GM12878 (cell line): ENCODE measurements around the gene ANKRD34C. TPM values are rescaled to one million over a fixed set of nuclear protein-coding genes. Genes with fewer than 3 reads are reported as not detected.

Experiments used
- ATAC-seq: fragments of 200-7000 bp; cut with Tn5 transposase; 3 replicates; pipeline ENCODE4 v1.9.1; 2020; ENCODE audit warnings: mild to moderate bottlenecking, moderate library complexity
- BruUV-seq: library from RNA; stranded (reverse); fragments of 400-500 nt; replicated peaks from 2 replicates; lab custom pipeline; 2021; lab: Mats Ljungman, UMichigan
- CTCF ChIA-PET: fragments of 300-600 bp; sonication (Branson Sonifier 250); formaldehyde crosslinking; extraction: SDS; loops from one replicate; lab custom pipeline; 2021; ENCODE audit warnings: inconsistent platforms; lab: Yijun Ruan, JAX
- POLR2A ChIA-PET: fragments of 350-600 bp; formaldehyde crosslinking; extraction: SDS; loops from one replicate; lab custom pipeline; 2021; ENCODE audit warnings: inconsistent platforms; lab: Charles Lee
- RAD21 ChIA-PET: fragments of 300-600 bp; sonication (Branson Sonifier 250); formaldehyde crosslinking; loops from one replicate; lab custom pipeline; 2023; ENCODE audit warnings: antibody characterized with exemption; ENCODE audit not compliant: unreplicated experiment; lab: Charles Lee
- SMC1A ChIA-PET: fragments of 300-600 bp; sonication (Branson Sonifier 250); formaldehyde crosslinking; loops from one replicate; lab custom pipeline; 2023; ENCODE audit not compliant: unreplicated experiment, uncharacterized antibody; lab: Charles Lee
- DNase-seq: peaks from one replicate; pipeline ENCODE4 v3.0.0-alpha.2; 2011; ENCODE audit warnings: low read depth, low spot score
- FAIRE-seq: peaks from 3 replicates; lab custom pipeline; 2011; peaks lifted over from hg19 to GRCh38; lab: Jason Lieb, UNC
- H2AFZ ChIP-seq: 2 replicates; pipeline ENCODE4 v1.6.0; 2011; ENCODE audit warnings: low read depth, low read length, control low read depth; ENCODE audit not compliant: control insufficient read depth
- H3K27ac ChIP-seq: 2 replicates; pipeline ENCODE4 v1.5.1; 2011; ENCODE audit warnings: control low read depth; ENCODE audit not compliant: control insufficient read depth, insufficient read depth
- H3K27me3 ChIP-seq, 2 experiments: replicated peaks in 1 of 2; 2 replicates each; pipeline versions ENCODE4 v1.6.0 to v1.6.1; 2011; ENCODE audit warnings: low read length in 1 of 2; ENCODE audit not compliant: control insufficient read depth in 2 of 2, insufficient read depth in 2 of 2
- H3K36me3 ChIP-seq, 2 experiments: 2 replicates each; pipeline ENCODE4 v1.5.1; 2011; ENCODE audit warnings: low read length in 1 of 2; ENCODE audit not compliant: control insufficient read depth in 2 of 2, insufficient read depth in 2 of 2
- H3K4me1 ChIP-seq: 2 replicates; pipeline ENCODE4 v1.6.1; 2011; ENCODE audit warnings: mild to moderate bottlenecking, low read length, moderate library complexity, mixed read lengths; ENCODE audit not compliant: control insufficient read depth, insufficient read depth
- H3K4me2 ChIP-seq: 2 replicates; pipeline ENCODE4 v1.6.0; 2011; ENCODE audit warnings: control low read depth; ENCODE audit not compliant: control insufficient read depth, insufficient read depth
- H3K4me3 ChIP-seq: fragments of 200-600 bp; sonication (generic); 2 replicates; pipeline ENCODE4 v1.5.1; 2016
- H3K79me2 ChIP-seq: 2 replicates; pipeline ENCODE4 v1.6.0; 2011; ENCODE audit warnings: low read length; ENCODE audit not compliant: control insufficient read depth, insufficient read depth
- H3K9ac ChIP-seq: 2 replicates; pipeline ENCODE4 v1.8.0; 2011; ENCODE audit warnings: low read length, control low read depth, mixed read lengths; ENCODE audit not compliant: control insufficient read depth, insufficient read depth
- H3K9me3 ChIP-seq: replicated peaks from 3 replicates; pipeline ENCODE4 v1.5.1; 2011; ENCODE audit warnings: mild to moderate bottlenecking, low read length; ENCODE audit not compliant: control insufficient read depth, insufficient read depth
- H4K20me1 ChIP-seq: 2 replicates; pipeline ENCODE4 v1.6.0; 2011; ENCODE audit not compliant: control insufficient read depth, insufficient read depth
- ASH2L ChIP-seq: fragments of 300-600, 200-600 bp; sonication (generic); IDR thresholded peaks from 2 replicates; pipeline ENCODE4 v1.6.1; 2017; ENCODE audit warnings: low read depth, mild to moderate bottlenecking, borderline replicate concordance
- MTA3 ChIP-seq: IDR thresholded peaks from 2 replicates; pipeline ENCODE4 v1.6.1; 2012; ENCODE audit warnings: low read length, inconsistent platforms, borderline replicate concordance
- RAD21 ChIP-seq: IDR thresholded peaks from 2 replicates; pipeline ENCODE4 v1.6.1; 2011; ENCODE audit warnings: mild to moderate bottlenecking, low read depth, low read length, moderate library complexity; ENCODE audit not compliant: insufficient read depth
- RELA ChIP-seq: fragments of 450-650 bp; IDR thresholded peaks from 2 replicates; pipeline ENCODE4 v1.8.0; 2014; ENCODE audit warnings: borderline replicate concordance; ENCODE audit not compliant: partially characterized antibody
- SMAD5 ChIP-seq: IDR thresholded peaks from 2 replicates; pipeline ENCODE4 v1.6.1; 2016; ENCODE audit warnings: antibody characterized with exemption, low read depth
- SUPT20H ChIP-seq: IDR thresholded peaks from 2 replicates; pipeline ENCODE4 v1.6.1; 2011; ENCODE audit warnings: low read depth, mild to moderate bottlenecking, low read length, moderate library complexity, borderline replicate concordance; ENCODE audit not compliant: control insufficient read depth
- WGBS: methylation state at CpG from one replicate; pipeline ENCODE4 v1.1.6; 2016; ENCODE audit warnings: low lambda C conversion rate; ENCODE audit not compliant: insufficient replicate concordance, insufficient coverage; ENCODE audit errors: missing lambda C conversion rate; 5-methylcytosine and 5-hydroxymethylcytosine counted together
- in situ Hi-C: fragments of 300-500 bp; cut with MboI; formaldehyde crosslinking; loops from 9 replicates; pipeline ENCODE4 v1.14.3; 2018; ENCODE audit warnings: mixed read lengths
- intact Hi-C: fragments of 100-400 bp; cut with micrococcal nuclease; formaldehyde crosslinking; loops from one replicate; pipeline ENCODE4 v1.14.2; 2022; ENCODE audit not compliant: unreplicated experiment
- polyA plus RNA-seq, 11 experiments: library from polyadenylated mRNA; depleted of rRNA in 4 of 11; unstranded in 6 of 11; stranded (reverse) in 5 of 11; fragments of >200 nt; fragmentation: Nextera tagmentation in 4 of 11; fragmentation: Illumina TruSeq in 1 of 11; extraction: Ambion mirVana in 4 of 11; extraction: Trizol in 1 of 11; gene quantifications; 1 replicate in 1 of 11; 2 replicates in 10 of 11; pipeline versions ENCODE4 v1.2.1 to v1.2.3, GENCODE V29; 2011 to 2016; ENCODE audit warnings: inconsistent platforms in 2 of 11, missing spikeins in 2 of 11, low read depth in 1 of 11
- total RNA-seq, 4 experiments: library from RNA; depleted of rRNA in 3 of 4; stranded (reverse); fragments of >200 nt in 3 of 4; fragmentation: Illumina TruSeq in 1 of 4; extraction: Trizol in 1 of 4; gene quantifications; 2 replicates each; pipeline versions ENCODE4 v1.2.1 to v1.2.3, GENCODE V29; 2013 to 2021
- TF ChIP-seq, protein P1 (sequence below): fragments of 450-650 bp; IDR thresholded peaks from 2 replicates; pipeline ENCODE4 v1.6.1; 2016; ENCODE audit warnings: mild to moderate bottlenecking
- TF ChIP-seq, protein P2 (sequence below): IDR thresholded peaks from 2 replicates; pipeline ENCODE4 v1.6.1; 2012; ENCODE audit warnings: low read depth, low read length, improper control_type of control experiment
- TF ChIP-seq, protein P3 (sequence below): IDR thresholded peaks from 2 replicates; pipeline ENCODE4 v1.6.1; 2012; ENCODE audit warnings: improper control_type of control experiment, low read depth, low read length; ENCODE audit not compliant: insufficient replicate concordance

The ANKRD34C gene
- total and polyA plus RNA-seq, 10 of the 15 experiments (the other 5 are each of a cell fraction or from before 2014, with no cell fraction given) = 0.01 TPM; not detected in 9

DNA sequence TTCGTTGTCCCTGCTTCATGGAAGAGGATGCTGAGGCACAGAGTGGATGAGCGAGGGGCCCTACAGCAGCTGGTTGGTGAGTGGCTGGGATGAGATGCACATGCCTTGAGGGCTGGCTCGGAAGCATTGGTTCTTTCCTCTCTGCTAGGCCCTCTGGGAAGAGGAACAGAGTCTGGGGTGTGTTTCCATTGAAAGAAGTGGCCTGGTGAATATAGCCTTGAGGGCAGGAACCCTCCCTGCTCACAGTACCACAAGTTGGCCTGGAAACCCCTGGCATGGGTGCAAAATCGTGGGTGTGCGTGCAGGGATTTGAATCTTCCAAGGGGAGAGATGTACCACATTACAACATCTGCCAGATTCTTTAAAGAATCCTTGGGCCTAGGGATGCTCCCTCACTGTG, 37.6 kb upstream of the ANKRD34C start:
- FAIRE-seq (no peak), ATAC-seq (no peak), DNase-seq (no peak)
- H2AFZ ChIP-seq = no peak overlapping the region
- 28% methylated on average over 5 of the region's 5 CpGs for WGBS
- BruUV-seq = no TSS peak
- no peak overlapping the region for H3K9ac ChIP-seq
- H3K4me3 ChIP-seq = no peak overlapping the region
- no peaks in the 10 kb centered on the region for H3K27me3 ChIP-seq
- no peaks in the 10 kb centered on the region for H3K4me1 ChIP-seq
- SMC1A ChIA-PET = no interaction called here
- H3K9me3 ChIP-seq = no peaks in the 10 kb centered on the region
- intact Hi-C loops = no loop called here
- TF ChIP-seq, protein P1, sequence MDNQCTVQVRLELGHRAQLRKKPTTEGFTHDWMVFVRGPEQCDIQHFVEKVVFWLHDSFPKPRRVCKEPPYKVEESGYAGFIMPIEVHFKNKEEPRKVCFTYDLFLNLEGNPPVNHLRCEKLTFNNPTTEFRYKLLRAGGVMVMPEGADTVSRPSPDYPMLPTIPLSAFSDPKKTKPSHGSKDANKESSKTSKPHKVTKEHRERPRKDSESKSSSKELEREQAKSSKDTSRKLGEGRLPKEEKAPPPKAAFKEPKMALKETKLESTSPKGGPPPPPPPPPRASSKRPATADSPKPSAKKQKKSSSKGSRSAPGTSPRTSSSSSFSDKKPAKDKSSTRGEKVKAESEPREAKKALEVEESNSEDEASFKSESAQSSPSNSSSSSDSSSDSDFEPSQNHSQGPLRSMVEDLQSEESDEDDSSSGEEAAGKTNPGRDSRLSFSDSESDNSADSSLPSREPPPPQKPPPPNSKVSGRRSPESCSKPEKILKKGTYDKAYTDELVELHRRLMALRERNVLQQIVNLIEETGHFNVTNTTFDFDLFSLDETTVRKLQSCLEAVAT = no peak
- TF ChIP-seq, protein P2, sequence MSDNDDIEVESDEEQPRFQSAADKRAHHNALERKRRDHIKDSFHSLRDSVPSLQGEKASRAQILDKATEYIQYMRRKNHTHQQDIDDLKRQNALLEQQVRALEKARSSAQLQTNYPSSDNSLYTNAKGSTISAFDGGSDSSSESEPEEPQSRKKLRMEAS = no peak
- TF ChIP-seq, protein P3, sequence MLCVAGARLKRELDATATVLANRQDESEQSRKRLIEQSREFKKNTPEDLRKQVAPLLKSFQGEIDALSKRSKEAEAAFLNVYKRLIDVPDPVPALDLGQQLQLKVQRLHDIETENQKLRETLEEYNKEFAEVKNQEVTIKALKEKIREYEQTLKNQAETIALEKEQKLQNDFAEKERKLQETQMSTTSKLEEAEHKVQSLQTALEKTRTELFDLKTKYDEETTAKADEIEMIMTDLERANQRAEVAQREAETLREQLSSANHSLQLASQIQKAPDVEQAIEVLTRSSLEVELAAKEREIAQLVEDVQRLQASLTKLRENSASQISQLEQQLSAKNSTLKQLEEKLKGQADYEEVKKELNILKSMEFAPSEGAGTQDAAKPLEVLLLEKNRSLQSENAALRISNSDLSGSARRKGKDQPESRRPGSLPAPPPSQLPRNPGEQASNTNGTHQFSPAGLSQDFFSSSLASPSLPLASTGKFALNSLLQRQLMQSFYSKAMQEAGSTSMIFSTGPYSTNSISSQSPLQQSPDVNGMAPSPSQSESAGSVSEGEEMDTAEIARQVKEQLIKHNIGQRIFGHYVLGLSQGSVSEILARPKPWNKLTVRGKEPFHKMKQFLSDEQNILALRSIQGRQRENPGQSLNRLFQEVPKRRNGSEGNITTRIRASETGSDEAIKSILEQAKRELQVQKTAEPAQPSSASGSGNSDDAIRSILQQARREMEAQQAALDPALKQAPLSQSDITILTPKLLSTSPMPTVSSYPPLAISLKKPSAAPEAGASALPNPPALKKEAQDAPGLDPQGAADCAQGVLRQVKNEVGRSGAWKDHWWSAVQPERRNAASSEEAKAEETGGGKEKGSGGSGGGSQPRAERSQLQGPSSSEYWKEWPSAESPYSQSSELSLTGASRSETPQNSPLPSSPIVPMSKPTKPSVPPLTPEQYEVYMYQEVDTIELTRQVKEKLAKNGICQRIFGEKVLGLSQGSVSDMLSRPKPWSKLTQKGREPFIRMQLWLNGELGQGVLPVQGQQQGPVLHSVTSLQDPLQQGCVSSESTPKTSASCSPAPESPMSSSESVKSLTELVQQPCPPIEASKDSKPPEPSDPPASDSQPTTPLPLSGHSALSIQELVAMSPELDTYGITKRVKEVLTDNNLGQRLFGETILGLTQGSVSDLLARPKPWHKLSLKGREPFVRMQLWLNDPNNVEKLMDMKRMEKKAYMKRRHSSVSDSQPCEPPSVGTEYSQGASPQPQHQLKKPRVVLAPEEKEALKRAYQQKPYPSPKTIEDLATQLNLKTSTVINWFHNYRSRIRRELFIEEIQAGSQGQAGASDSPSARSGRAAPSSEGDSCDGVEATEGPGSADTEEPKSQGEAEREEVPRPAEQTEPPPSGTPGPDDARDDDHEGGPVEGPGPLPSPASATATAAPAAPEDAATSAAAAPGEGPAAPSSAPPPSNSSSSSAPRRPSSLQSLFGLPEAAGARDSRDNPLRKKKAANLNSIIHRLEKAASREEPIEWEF = no peak
- TF ChIP-seq RAD21 = no peak
- TF ChIP-seq ASH2L = no peak
- no peak for TF ChIP-seq MTA3
- TF ChIP-seq RELA = no peak
- no peak for TF ChIP-seq SMAD5
- TF ChIP-seq SUPT20H = no peak
- H3K27ac ChIP-seq = no peak overlapping the region
- in situ Hi-C loops = no loop called here
- CTCF ChIA-PET = no interaction called here
- H3K4me2 ChIP-seq = no peak overlapping the region
- POLR2A ChIA-PET = no interaction called here
- no peaks in the 10 kb centered on the region for H3K79me2 ChIP-seq
- H4K20me1 ChIP-seq = no peaks in the 10 kb centered on the region
- RAD21 ChIA-PET = no interaction called here
- no peaks in the 10 kb centered on the region for H3K36me3 ChIP-seq
